ENCODE data around the gene FCRL6. TPM values are rescaled to one million over a fixed set of nuclear protein-coding genes. Genes with fewer than 3 reads are reported as not detected.

Gene FCRL6
- total and polyA plus RNA-seq, 5 experiments from 2014 or later = 2.1 to 127 (median 2.1) TPM

- ATAC-seq = no peak
- Mint-ChIP-seq H3K27ac (peak overlapping the region in 2 of 10 donors; percentile 2 to 8), H3K27me3 (peaks cover 0 to 10% (median 0%) of the 10 kb centered on the region in 5 donors), H3K4me1 (peaks cover 7 to 13% (median 8%) of the 10 kb centered on the region in 4 donors), H3K36me3 (peaks cover 0 to 3% (median 0%) of the 10 kb centered on the region in 3 donors), H3K4me3 (no peak overlapping the region), H3K9me3 (no peaks in the 10 kb centered on the region)
- POLR2A ChIA-PET = no interaction called here
- DNase-seq = no peak
Measured at GRCh38 chr1:159859767-159860322, 57.7 kb downstream of the FCRL6 start.

GRCh38 chr1:159860456-159860855, 58.3 kb downstream of the FCRL6 start:
- Mint-ChIP-seq H3K27me3 (peaks cover 0 to 10% (median 0%) of the 10 kb centered on the region in 5 donors), H3K4me1 (peaks cover 1 to 10% (median 3%) of the 10 kb centered on the region in 4 donors), H3K36me3 (peaks cover 0 to 3% (median 0%) of the 10 kb centered on the region in 3 donors), H3K27ac (no peak overlapping the region), H3K9me3 (no peaks in the 10 kb centered on the region), H3K4me3 (no peak overlapping the region)
- no peak for DNase-seq
- POLR2A ChIA-PET = no interaction called here
- ATAC-seq = no peak

GRCh38 chr1:159861218-159861617, 59.1 kb downstream of the FCRL6 start:
- POLR2A ChIA-PET = no interaction called here
- no peak overlapping the region for H3K27ac Mint-ChIP-seq
- no peaks in the 10 kb centered on the region for H3K9me3 Mint-ChIP-seq
- no peak for ATAC-seq
- no peak for DNase-seq
- peaks cover 0 to 3% (median 0%) of the 10 kb centered on the region in 3 donors for H3K36me3 Mint-ChIP-seq
- peaks cover 0 to 11% (median 0%) of the 10 kb centered on the region in 5 donors for H3K27me3 Mint-ChIP-seq
- peaks cover 2 to 13% (median 5%) of the 10 kb centered on the region in 4 donors for H3K4me1 Mint-ChIP-seq
- no peak overlapping the region for H3K4me3 Mint-ChIP-seq

GRCh38 chr1:159862031-159862430, 59.9 kb downstream of the FCRL6 start:
- Mint-ChIP-seq H3K36me3 (peaks cover 0 to 3% (median 0%) of the 10 kb centered on the region in 3 donors), H3K9me3 (no peaks in the 10 kb centered on the region), H3K4me3 (no peak overlapping the region), H3K27me3 (peaks cover 0 to 14% (median 0%) of the 10 kb centered on the region in 5 donors), H3K27ac (no peak overlapping the region), H3K4me1 (peaks cover 10 to 18% (median 12%) of the 10 kb centered on the region in 4 donors)
- no peak for ATAC-seq
- DNase-seq = no peak
- POLR2A ChIA-PET = no interaction called here

GRCh38 chr1:159862557-159862956, 60.4 kb downstream of the FCRL6 start, which contains the start of gene VSIG8:
Gene VSIG8 (minus strand): TSS chr1:159862657. CDS start chr1:159862521, 136 bp downstream.
- POLR2A ChIA-PET = no interaction called here
- H3K4me3 Mint-ChIP-seq = no peak within 1 kb of the TSS
- DNase-seq (no peak), ATAC-seq (no peak)
- H3K36me3 Mint-ChIP-seq = peaks cover 0 to 3% (median 0%) of the 10 kb centered on the region in 3 donors
- H3K27ac Mint-ChIP-seq = peak within 1 kb of the TSS in 1 of 10 donors; percentile 66
- peaks cover 11 to 20% (median 15%) of the 10 kb centered on the region in 4 donors for H3K4me1 Mint-ChIP-seq
- no peaks in the 10 kb centered on the region for H3K9me3 Mint-ChIP-seq
- peaks cover 0 to 14% (median 0%) of the 10 kb centered on the region in 5 donors for H3K27me3 Mint-ChIP-seq

GRCh38 chr1:159864262-159864661, 62.1 kb downstream of the FCRL6 start:
- Mint-ChIP-seq H3K36me3 (peaks cover 0 to 3% (median 0%) of the 10 kb centered on the region in 3 donors), H3K27ac (no peak overlapping the region), H3K4me3 (no peak overlapping the region), H3K27me3 (peaks cover 0 to 14% (median 0%) of the 10 kb centered on the region in 5 donors), H3K9me3 (no peaks in the 10 kb centered on the region), H3K4me1 (peaks cover 11 to 23% (median 18%) of the 10 kb centered on the region in 4 donors)
- ATAC-seq = no peak
- POLR2A ChIA-PET = no interaction called here
- no peak for DNase-seq

Other genes with a start within 250 kb of the FCRL6 start
- not detected for gene APCS, start 214.5 kb upstream of the FCRL6 start, total RNA-seq
- gene APCS, start 214.5 kb upstream of the FCRL6 start, polyA plus RNA-seq = not detected
- not detected for gene CRP, start 87.8 kb upstream of the FCRL6 start, total RNA-seq
- not detected for gene CRP, start 87.8 kb upstream of the FCRL6 start, polyA plus RNA-seq
- gene DUSP23, start 21.4 kb upstream of the FCRL6 start, total RNA-seq = 10 to 100 TPM; 13.0 to 15.6 TPM
- gene DUSP23, start 21.4 kb upstream of the FCRL6 start, polyA plus RNA-seq = 10 to 100 TPM; 50.0 to 57.7 (median 54.3) TPM
- under 1 TPM; 0.10 to 0.36 TPM for gene SLAMF8, start 24.5 kb downstream of the FCRL6 start, total RNA-seq
- 1 to 10 TPM in 1 of 3 donors, under 1 TPM in 2; 0.47 to 3.0 (median 0.64) TPM for gene SLAMF8, start 24.5 kb downstream of the FCRL6 start, polyA plus RNA-seq
- gene VSIG8, start 60.3 kb downstream of the FCRL6 start, total RNA-seq = not detected
- gene VSIG8, start 60.3 kb downstream of the FCRL6 start, polyA plus RNA-seq = not detected
- 1 to 10 TPM; 1.3 to 1.5 TPM for gene CFAP45, start 97.8 kb downstream of the FCRL6 start, total RNA-seq
- gene CFAP45, start 97.8 kb downstream of the FCRL6 start, polyA plus RNA-seq = under 1 TPM in 1 of 3 donors, not detected in 2; 0.33 TPM
- 100 to 1,000 TPM; 125 to 136 TPM for gene TAGLN2, start 123.1 kb downstream of the FCRL6 start, total RNA-seq
- gene TAGLN2, start 123.1 kb downstream of the FCRL6 start, polyA plus RNA-seq = 100 to 1,000 TPM; 477 to 825 (median 609) TPM
- gene IGSF9, start 143.3 kb downstream of the FCRL6 start, total RNA-seq = under 1 TPM; 0.16 to 0.21 TPM
- not detected for gene IGSF9, start 143.3 kb downstream of the FCRL6 start, polyA plus RNA-seq
- not detected for gene SLAMF9, start 151.9 kb downstream of the FCRL6 start, total RNA-seq
- gene SLAMF9, start 151.9 kb downstream of the FCRL6 start, polyA plus RNA-seq = not detected
- gene PIGM, start 229.6 kb downstream of the FCRL6 start, total RNA-seq = 1 to 10 TPM; 9.6 to 9.7 TPM
- 1 to 10 TPM; 3.3 to 4.0 (median 3.8) TPM for gene PIGM, start 229.6 kb downstream of the FCRL6 start, polyA plus RNA-seq

Measured in naive thymus-derived CD8-positive, alpha-beta T cell (primary cell).